NCI-H446 treated with DMSO at 0.1 percent for 48 hours (cell line): ENCODE results near the gene RABGAP1L.
"Not testable (repeated sequence)": the region's sequence is repeated elsewhere in the genome, so short reads cannot be mapped to it uniquely, and the experiment has no call there.

Source experiments
- DNase-seq: peaks from one replicate; lab custom pipeline; 2025; lab: John Stamatoyannopoulos, UW

RABGAP1L gene

GRCh38 chr1:174243451-174244000 lies 84.2 kb downstream of the RABGAP1L start:
- DNase-seq = no peak

- no peak for DNase-seq
Observed at GRCh38 chr1:174244017-174244416, 84.7 kb downstream of the RABGAP1L start.

GRCh38 chr1:174247472-174247871 lies 88.2 kb downstream of the RABGAP1L start:
- DNase-seq = no peak

GRCh38 chr1:174248041-174248440 lies 88.7 kb downstream of the RABGAP1L start:
- no peak for DNase-seq

- DNase-seq = not testable (repeated sequence)
Observed at GRCh38 chr1:174256386-174256785, 97.1 kb downstream of the RABGAP1L start.

- no peak for DNase-seq
Observed at GRCh38 chr1:174258148-174258550, 98.8 kb downstream of the RABGAP1L start.

- peak; percentile 63 for DNase-seq
Observed at GRCh38 chr1:174262349-174263241, 103.3 kb downstream of the RABGAP1L start.

GRCh38 chr1:174265282-174265681 lies 106.0 kb downstream of the RABGAP1L start:
- DNase-seq = no peak

GRCh38 chr1:174266476-174266875 lies 107.2 kb downstream of the RABGAP1L start:
- DNase-seq = no peak

GRCh38 chr1:174266991-174267612 lies 107.8 kb downstream of the RABGAP1L start:
- no peak for DNase-seq

- DNase-seq = no peak
Observed at GRCh38 chr1:174269989-174270651, 110.8 kb downstream of the RABGAP1L start.

- no peak for DNase-seq
Observed at GRCh38 chr1:174273190-174273589, 113.9 kb downstream of the RABGAP1L start.

GRCh38 chr1:174273776-174274175 lies 114.5 kb downstream of the RABGAP1L start:
- DNase-seq = no peak

- DNase-seq = no peak
Observed at GRCh38 chr1:174274452-174274851, 115.1 kb downstream of the RABGAP1L start.

- no peak for DNase-seq
Observed at GRCh38 chr1:174274884-174275283, 115.6 kb downstream of the RABGAP1L start.

GRCh38 chr1:174276087-174276486 lies 116.8 kb downstream of the RABGAP1L start:
- no peak for DNase-seq

GRCh38 chr1:174284052-174284451 lies 124.7 kb downstream of the RABGAP1L start:
- no peak for DNase-seq

GRCh38 chr1:174286042-174286441 lies 126.7 kb downstream of the RABGAP1L start:
- no peak for DNase-seq

GRCh38 chr1:174289644-174290310 lies 130.5 kb downstream of the RABGAP1L start:
- peak; percentile 73 for DNase-seq

GRCh38 chr1:174291059-174291458 lies 131.7 kb downstream of the RABGAP1L start:
- DNase-seq = no peak

GRCh38 chr1:174296309-174296708 lies 137.0 kb downstream of the RABGAP1L start:
- DNase-seq = no peak

GRCh38 chr1:174297351-174297750 lies 138.0 kb downstream of the RABGAP1L start:
- DNase-seq = no peak
